ENCODE data around the gene LDLRAD4. TPM values are rescaled to one million over a fixed set of nuclear protein-coding genes. Genes with fewer than 3 reads are reported as not detected.

The LDLRAD4 gene
- total RNA-seq, 1 donor, result 50.9 TPM

- no peak overlapping the region for H3K4me3 ChIP-seq (ENCODE audit: low read length)
- H3K27me3 ChIP-seq (ENCODE audit: insufficient read depth, low read length), result no peaks in the 10 kb centered on the region
- H3K4me1 ChIP-seq (ENCODE audit: insufficient read depth, low read length), result peaks cover 14% of the 10 kb centered on the region
Measured at GRCh38 chr18:13420969-13421686, 202.6 kb downstream of the LDLRAD4 start.

GRCh38 chr18:13422541-13423147, 204.1 kb downstream of the LDLRAD4 start:
- Histone ChIP-seq H3K4me3 (ENCODE audit: low read length) (no peak overlapping the region), H3K4me1 (ENCODE audit: insufficient read depth, low read length) (peaks cover 10% of the 10 kb centered on the region), H3K9me3 (ENCODE audit: low read depth, low read length) (no peaks in the 10 kb centered on the region), H3K27me3 (ENCODE audit: insufficient read depth, low read length) (no peaks in the 10 kb centered on the region)

More at GRCh38 chr18:13420969-13421686, 202.6 kb downstream of the LDLRAD4 start:
- H3K9me3 ChIP-seq (ENCODE audit: low read depth, low read length), result no peaks in the 10 kb centered on the region

GRCh38 chr18:13423352-13423751, 204.8 kb downstream of the LDLRAD4 start:
- peaks cover 10% of the 10 kb centered on the region for H3K4me1 ChIP-seq (ENCODE audit: insufficient read depth, low read length)
- H3K9me3 ChIP-seq (ENCODE audit: low read depth, low read length), result no peaks in the 10 kb centered on the region
- H3K4me3 ChIP-seq (ENCODE audit: low read length), result no peak overlapping the region

DNA sequence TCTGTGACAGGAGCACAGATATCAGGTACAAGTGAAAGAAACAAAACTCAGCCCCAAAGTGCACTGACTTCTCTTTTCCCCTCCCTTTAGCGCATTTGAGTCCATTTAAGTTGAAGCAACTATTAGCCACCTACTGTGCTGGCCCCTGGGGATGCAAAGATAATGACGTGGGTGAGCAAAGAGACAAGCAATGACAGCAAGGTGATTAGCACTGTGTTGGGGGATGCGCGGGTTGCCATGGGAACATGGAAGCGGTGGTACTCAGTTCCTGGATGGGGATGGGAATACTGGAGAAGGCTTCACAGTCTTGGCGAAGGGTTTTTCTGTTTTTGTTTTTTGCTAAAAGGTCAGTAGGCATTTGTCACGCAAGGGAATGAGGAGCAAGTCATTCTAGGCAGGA, 205.8 kb downstream of the LDLRAD4 start:
- Histone ChIP-seq H3K9me3 (ENCODE audit: low read depth, low read length) (no peaks in the 10 kb centered on the region), H3K27me3 (ENCODE audit: insufficient read depth, low read length) (no peaks in the 10 kb centered on the region), H3K4me1 (ENCODE audit: insufficient read depth, low read length) (peaks cover 10% of the 10 kb centered on the region), H3K4me3 (ENCODE audit: low read length) (no peak overlapping the region)

More at GRCh38 chr18:13423352-13423751, 204.8 kb downstream of the LDLRAD4 start:
- H3K27me3 ChIP-seq (ENCODE audit: insufficient read depth, low read length), result no peaks in the 10 kb centered on the region

DNA sequence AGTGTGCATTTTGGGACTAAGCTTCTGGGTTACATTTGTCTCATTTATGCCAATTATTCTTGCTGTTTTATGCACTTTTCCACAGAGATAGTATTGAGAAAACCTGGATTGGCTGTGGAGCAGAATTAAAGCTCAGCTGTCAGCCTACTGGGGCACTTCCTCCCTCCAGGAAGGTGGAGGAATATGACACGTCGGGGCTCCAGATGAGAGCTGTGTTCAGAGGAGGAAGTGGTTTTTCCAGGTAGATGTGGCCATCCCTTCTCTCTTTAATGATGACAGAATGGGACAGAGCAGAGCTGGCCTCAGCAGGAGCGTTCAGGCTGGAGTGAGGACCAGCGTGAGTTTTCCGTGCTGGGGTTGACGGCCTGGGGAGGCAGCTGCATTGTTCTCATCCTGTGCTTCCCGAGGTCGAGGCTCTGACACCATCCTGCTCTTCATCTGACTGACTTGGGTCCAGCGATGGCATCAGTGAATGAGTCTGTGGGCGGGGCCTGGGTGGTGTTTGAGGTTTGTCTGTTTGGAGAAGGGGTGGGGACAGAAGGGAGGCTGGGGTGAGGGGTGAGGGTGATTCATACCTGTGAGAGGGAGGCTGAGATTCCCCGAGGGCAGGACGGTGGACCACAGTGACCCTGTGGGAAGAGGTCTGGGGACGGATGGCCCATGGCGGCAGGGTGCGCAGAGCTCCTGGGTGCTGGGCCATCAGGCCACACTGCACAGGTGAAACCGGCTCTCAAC, 207.0 kb downstream of the LDLRAD4 start:
- Histone ChIP-seq H3K4me1 (ENCODE audit: insufficient read depth, low read length) (peaks cover 10% of the 10 kb centered on the region), H3K9me3 (ENCODE audit: low read depth, low read length) (no peaks in the 10 kb centered on the region), H3K27me3 (ENCODE audit: insufficient read depth, low read length) (no peaks in the 10 kb centered on the region), H3K4me3 (ENCODE audit: low read length) (no peak overlapping the region)

GRCh38 chr18:13427354-13427753, 208.8 kb downstream of the LDLRAD4 start:
- no peaks in the 10 kb centered on the region for H3K4me1 ChIP-seq (ENCODE audit: insufficient read depth, low read length)
- no peaks in the 10 kb centered on the region for H3K9me3 ChIP-seq (ENCODE audit: low read depth, low read length)
- no peaks in the 10 kb centered on the region for H3K27me3 ChIP-seq (ENCODE audit: insufficient read depth, low read length)
- H3K4me3 ChIP-seq (ENCODE audit: low read length), result no peak overlapping the region

GRCh38 chr18:13428319-13428718, 209.8 kb downstream of the LDLRAD4 start:
- Histone ChIP-seq H3K4me3 (ENCODE audit: low read length) (no peak overlapping the region), H3K4me1 (ENCODE audit: insufficient read depth, low read length) (no peaks in the 10 kb centered on the region), H3K27me3 (ENCODE audit: insufficient read depth, low read length) (no peaks in the 10 kb centered on the region), H3K9me3 (ENCODE audit: low read depth, low read length) (no peaks in the 10 kb centered on the region)

DNA sequence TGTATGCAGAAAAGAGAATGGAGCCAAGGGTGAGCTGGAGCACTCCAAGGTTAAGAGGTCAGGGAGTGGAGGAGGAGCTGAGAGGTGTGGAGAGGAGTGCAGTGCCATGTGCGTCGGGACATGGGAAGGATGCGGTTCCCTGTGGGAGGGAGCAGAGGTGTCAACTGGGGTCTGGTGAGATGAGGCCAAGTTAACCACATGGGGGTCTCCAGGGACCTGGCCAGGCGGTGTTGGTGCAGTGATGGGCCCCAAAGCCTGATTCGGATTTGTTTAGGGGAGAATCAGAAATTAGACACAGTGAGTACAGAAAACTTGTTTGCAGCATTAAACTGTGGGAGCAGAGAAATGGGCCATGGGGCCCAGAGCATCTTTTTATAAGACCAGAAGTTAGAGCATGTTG, 210.5 kb downstream of the LDLRAD4 start:
- no peaks in the 10 kb centered on the region for H3K4me1 ChIP-seq (ENCODE audit: insufficient read depth, low read length)
- H3K27me3 ChIP-seq (ENCODE audit: insufficient read depth, low read length), result no peaks in the 10 kb centered on the region

GRCh38 chr18:13429884-13430510, 211.4 kb downstream of the LDLRAD4 start:
- Histone ChIP-seq H3K9me3 (ENCODE audit: low read depth, low read length) (no peaks in the 10 kb centered on the region), H3K4me1 (ENCODE audit: insufficient read depth, low read length) (no peaks in the 10 kb centered on the region), H3K4me3 (ENCODE audit: low read length) (no peak overlapping the region), H3K27me3 (ENCODE audit: insufficient read depth, low read length) (no peaks in the 10 kb centered on the region)

More for the DNA sequence above, 210.5 kb downstream of the LDLRAD4 start:
- H3K4me3 ChIP-seq (ENCODE audit: low read length), result no peak overlapping the region
- no peaks in the 10 kb centered on the region for H3K9me3 ChIP-seq (ENCODE audit: low read depth, low read length)

GRCh38 chr18:13430663-13431062, 212.1 kb downstream of the LDLRAD4 start:
- no peak overlapping the region for H3K4me3 ChIP-seq (ENCODE audit: low read length)
- no peaks in the 10 kb centered on the region for H3K9me3 ChIP-seq (ENCODE audit: low read depth, low read length)
- H3K4me1 ChIP-seq (ENCODE audit: insufficient read depth, low read length), result no peaks in the 10 kb centered on the region
- no peaks in the 10 kb centered on the region for H3K27me3 ChIP-seq (ENCODE audit: insufficient read depth, low read length)

DNA sequence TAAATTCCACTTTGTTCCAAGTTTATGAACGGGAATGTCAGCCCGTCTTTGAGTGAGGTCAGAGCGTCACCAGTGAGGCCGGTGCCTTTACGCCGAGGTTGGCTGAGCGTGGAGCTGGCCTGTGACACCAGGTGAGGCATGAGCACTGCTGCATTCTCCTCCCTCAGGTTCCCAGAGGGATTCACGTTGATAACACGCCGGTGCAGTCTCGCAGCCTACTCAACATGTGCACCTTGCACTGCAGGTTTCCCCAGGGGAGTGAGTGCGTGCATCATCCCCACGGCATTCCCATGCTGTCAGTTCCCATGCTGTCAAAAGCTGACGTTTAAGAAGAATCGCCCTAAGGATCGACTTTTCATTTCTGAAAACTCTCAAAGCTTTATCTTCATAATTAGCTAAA, 213.3 kb downstream of the LDLRAD4 start:
- H3K27me3 ChIP-seq (ENCODE audit: insufficient read depth, low read length), result no peaks in the 10 kb centered on the region
- H3K4me1 ChIP-seq (ENCODE audit: insufficient read depth, low read length), result peaks cover 3% of the 10 kb centered on the region
- H3K4me3 ChIP-seq (ENCODE audit: low read length), result no peak overlapping the region
- H3K9me3 ChIP-seq (ENCODE audit: low read depth, low read length), result no peaks in the 10 kb centered on the region

- H3K9me3 ChIP-seq (ENCODE audit: low read depth, low read length), result no peaks in the 10 kb centered on the region
- no peak overlapping the region for H3K4me3 ChIP-seq (ENCODE audit: low read length)
- no peaks in the 10 kb centered on the region for H3K27me3 ChIP-seq (ENCODE audit: insufficient read depth, low read length)
- peaks cover 15% of the 10 kb centered on the region for H3K4me1 ChIP-seq (ENCODE audit: insufficient read depth, low read length)
Measured at GRCh38 chr18:13433125-13433524, 214.6 kb downstream of the LDLRAD4 start.

GRCh38 chr18:13433685-13434084, 215.1 kb downstream of the LDLRAD4 start:
- H3K27me3 ChIP-seq (ENCODE audit: insufficient read depth, low read length), result no peaks in the 10 kb centered on the region
- no peaks in the 10 kb centered on the region for H3K9me3 ChIP-seq (ENCODE audit: low read depth, low read length)
- no peak overlapping the region for H3K4me3 ChIP-seq (ENCODE audit: low read length)
- peaks cover 17% of the 10 kb centered on the region for H3K4me1 ChIP-seq (ENCODE audit: insufficient read depth, low read length)

GRCh38 chr18:13434854-13435253, 216.3 kb downstream of the LDLRAD4 start:
- Histone ChIP-seq H3K27me3 (ENCODE audit: insufficient read depth, low read length) (no peaks in the 10 kb centered on the region), H3K9me3 (ENCODE audit: low read depth, low read length) (no peaks in the 10 kb centered on the region), H3K4me1 (ENCODE audit: insufficient read depth, low read length) (peaks cover 25% of the 10 kb centered on the region), H3K4me3 (ENCODE audit: low read length) (no peak overlapping the region)

Measured in mononuclear cell (primary cell).